22Rv1 (cell line): Measurements from ENCODE around the gene C22orf23.

ENCODE experiments used
- H3K27ac ChIP-seq: fragments of 450-650 bp; 2 replicates; pipeline ENCODE4 v1.5.1; 2017
- CTCF ChIP-seq: fragments of 450-650 bp; IDR thresholded peaks from 2 replicates; pipeline ENCODE4 v1.5.1; 2017; ENCODE audit warnings: mild to moderate bottlenecking
- ZFX ChIP-seq: fragments of 450-650 bp; IDR thresholded peaks from 2 replicates; pipeline ENCODE4 v1.6.1; 2017; ENCODE audit warnings: antibody characterized with exemption, borderline replicate concordance

Gene C22orf23

GRCh38 chr22:37971475-37972434, 18.4 kb upstream of the C22orf23 start:
- no peak overlapping the region for H3K27ac ChIP-seq
- TF ChIP-seq CTCF = no peak

- no peak overlapping the region for H3K27ac ChIP-seq
- TF ChIP-seq ZFX (no peak), CTCF (no peak)
Measured at GRCh38 chr22:37970864-37971263, 17.5 kb upstream of the C22orf23 start.

GRCh38 chr22:37968452-37969251, 15.3 kb upstream of the C22orf23 start:
- no peak for TF ChIP-seq CTCF
- TF ChIP-seq ZFX = no peak
- H3K27ac ChIP-seq = no peak overlapping the region

- TF ChIP-seq CTCF (no peak), ZFX (no peak)
- H3K27ac ChIP-seq = no peak overlapping the region
Measured at GRCh38 chr22:37967637-37968451, 14.4 kb upstream of the C22orf23 start.

GRCh38 chr22:37967147-37967546, 13.7 kb upstream of the C22orf23 start:
- no peak overlapping the region for H3K27ac ChIP-seq
- no peak for TF ChIP-seq CTCF
- TF ChIP-seq ZFX = no peak

- H3K27ac ChIP-seq = no peak overlapping the region
- TF ChIP-seq ZFX (no peak), CTCF (no peak)
Measured at GRCh38 chr22:37965940-37966664, 12.7 kb upstream of the C22orf23 start.
